Measurements from ENCODE around the gene COBL. TPM values are rescaled to one million over a fixed set of nuclear protein-coding genes. Genes with fewer than 3 reads are reported as not detected.

Gene COBL
- total and polyA plus RNA-seq, 2 of the 8 experiments (the other 6 are each of a cell fraction or from before 2014, with no cell fraction given): 13.8 to 40.4 TPM

GRCh38 chr7:51261117-51261835 is 55.3 kb downstream of the COBL start (continued):
- TF ChIP-seq CHD7 (IDR thresholded peaks at IDR 0.05; ENCODE audit: insufficient replicate concordance, low read length) (no peak), YY1 (IDR thresholded peaks at IDR 0.05; ENCODE audit: low read depth, low read length) (no peak), CHD1 (IDR thresholded peaks at IDR 0.05; ENCODE audit: low read depth, low read length) (no peak), JUND (IDR thresholded peaks at IDR 0.05; ENCODE audit: low read length) (no peak), EGR1 (IDR thresholded peaks at IDR 0.05; ENCODE audit: borderline replicate concordance, low read depth, low read length) (no peak), KDM5A (IDR thresholded peaks at IDR 0.05; ENCODE audit: low read length) (no peak), HDAC6 (IDR thresholded peaks at IDR 0.05; ENCODE audit: low read depth, low read length) (no peak), USF2 (IDR thresholded peaks at IDR 0.05; ENCODE audit: low read length) (no peak), EZH2 (IDR thresholded peaks at IDR 0.05; ENCODE audit: low read depth, low read length, severe bottlenecking) (no peak), CREB1 (IDR thresholded peaks at IDR 0.05) (no peak)
